ENCODE data around the gene TICRR.

The TICRR gene

DNA sequence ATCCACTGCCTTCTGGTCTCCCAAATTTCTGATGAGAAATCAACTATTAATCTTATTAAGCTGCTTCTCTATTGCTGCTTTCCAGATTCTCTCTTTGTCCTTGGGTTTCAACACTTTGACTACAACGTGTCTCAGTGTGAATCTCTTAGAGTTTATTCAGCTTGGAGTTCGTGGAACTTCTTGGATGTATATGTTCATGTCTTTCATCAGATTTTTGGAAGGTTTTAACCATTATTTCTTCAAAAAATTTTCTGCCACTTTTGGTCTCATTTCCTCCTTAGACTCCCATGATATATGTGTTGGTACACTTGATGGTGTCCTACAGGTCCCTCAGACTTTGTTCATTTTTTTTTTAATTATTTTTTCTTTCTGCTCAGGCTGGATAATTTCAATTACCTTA, 36.0 kb downstream of the TICRR start:
- CTCF ChIA-PET, result interaction anchor here (0.5 kb wide), 1 partner anchor 122 kb away, joined by 4 read pairs; no protein-coding TSS in a partner anchor
- POLR2A ChIA-PET, result interaction anchor here (0.6 to 0.7 kb wide), 2 partner anchors 252 to 435 kb away, joined by 3 read pairs; no protein-coding TSS in a partner anchor
- no peak for DNase-seq (ENCODE audit: extremely low spot score)
- no peak for TF ChIP-seq HDGF (IDR thresholded peaks at IDR 0.05; ENCODE audit: borderline replicate concordance)

GRCh38 chr15:89613031-89613430, 37.8 kb downstream of the TICRR start:
- no peak for TF ChIP-seq SUZ12 (IDR thresholded peaks at IDR 0.05)
- no peak for DNase-seq (ENCODE audit: extremely low spot score)
- ChIA-PET POLR2A (no interaction called here), CTCF (no interaction called here)

DNA sequence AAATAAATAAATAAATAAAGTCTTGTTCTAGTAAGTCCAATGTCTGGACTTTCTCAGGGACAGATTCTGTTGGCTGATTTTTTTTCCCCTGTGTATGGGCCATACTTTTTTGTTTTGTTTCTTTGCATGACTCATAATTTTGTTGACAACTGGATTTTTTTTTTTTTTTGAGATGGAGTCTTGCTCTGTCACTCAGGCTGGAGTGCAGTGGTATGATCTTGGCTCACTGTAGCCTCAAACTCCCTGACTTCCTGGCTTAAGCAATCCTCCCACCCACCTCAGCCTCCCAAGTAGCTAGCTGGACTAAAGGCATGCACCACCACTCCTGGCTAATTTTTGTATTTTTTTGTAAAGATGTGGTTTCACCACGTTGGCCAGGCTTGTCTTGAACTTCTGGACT, 38.9 kb downstream of the TICRR start:
- ChIA-PET CTCF (interaction anchor here (0.6 to 0.7 kb wide), 2 partner anchors 19 to 144 kb away, joined by 3 to 5 read pairs; no protein-coding TSS in a partner anchor), POLR2A (interaction anchor here (3.4 kb wide), 1 partner anchor 39 kb away, joined by 10 read pairs; the partner anchor contains the start of gene TICRR)
- no peak for DNase-seq (ENCODE audit: extremely low spot score)
- TF ChIP-seq TARDBP (IDR thresholded peaks at IDR 0.05), result no peak
- no peak for TF ChIP-seq SUZ12 (IDR thresholded peaks at IDR 0.05)
- TF ChIP-seq FOXM1 (IDR thresholded peaks at IDR 0.05; ENCODE audit: borderline replicate concordance), result no peak
- TF ChIP-seq SP1 (IDR thresholded peaks at IDR 0.05), result no peak
- no peak for TF ChIP-seq ARNT (IDR thresholded peaks at IDR 0.05)
- no peak for TF ChIP-seq CTBP1 (IDR thresholded peaks at IDR 0.05; ENCODE audit: borderline replicate concordance)
- no peak for TF ChIP-seq NFRKB (IDR thresholded peaks at IDR 0.05)
- TF ChIP-seq ZNF384 (IDR thresholded peaks at IDR 0.05), result no peak
- TF ChIP-seq BHLHE40 (IDR thresholded peaks at IDR 0.05; ENCODE audit: borderline replicate concordance), result no peak
- no peak for TF ChIP-seq HDGF (IDR thresholded peaks at IDR 0.05; ENCODE audit: borderline replicate concordance)
- TF ChIP-seq FOXK2 (IDR thresholded peaks at IDR 0.05), result no peak
- no peak for TF ChIP-seq ELF4 (IDR thresholded peaks at IDR 0.05)
- TF ChIP-seq FOXA1 (IDR thresholded peaks at IDR 0.05), result no peak
- no peak for TF ChIP-seq L3MBTL2 (conservative IDR thresholded peaks at IDR 0.05)
- no peak for TF ChIP-seq LEF1 (IDR thresholded peaks at IDR 0.05; ENCODE audit: borderline replicate concordance)
- TF ChIP-seq PKNOX1 (IDR thresholded peaks at IDR 0.05), result no peak; the same call in 1 of the 2 replicates

DNA sequence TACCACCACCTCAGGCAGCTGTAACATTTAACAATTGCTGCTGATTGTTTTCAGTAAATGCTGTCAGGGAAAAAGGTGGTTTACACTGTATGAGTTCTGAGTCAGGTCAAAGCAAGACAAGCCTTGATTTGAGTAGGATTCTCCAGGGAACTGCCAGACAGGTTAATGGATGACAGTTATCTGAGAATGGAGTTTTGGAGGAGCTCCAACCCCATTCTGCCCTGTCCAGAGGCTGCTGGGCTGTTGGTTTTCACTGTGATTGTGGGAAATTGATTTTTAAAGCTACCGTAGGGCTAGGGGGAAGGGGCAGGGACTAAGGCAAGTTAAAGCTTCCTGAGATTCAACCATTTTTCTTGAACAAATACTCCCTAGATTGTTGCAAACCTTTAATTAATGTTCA, 39.9 kb downstream of the TICRR start:
- CTCF ChIA-PET, result no interaction called here
- DNase-seq (ENCODE audit: extremely low spot score), result no peak
- POLR2A ChIA-PET, result interaction anchor here (3.4 kb wide), 1 partner anchor 40 kb away, joined by 10 read pairs; the partner anchor contains the start of gene TICRR
- TF ChIP-seq FOXK2 (IDR thresholded peaks at IDR 0.05) (no peak), ELF4 (IDR thresholded peaks at IDR 0.05) (no peak), SUZ12 (IDR thresholded peaks at IDR 0.05) (no peak), HDGF (IDR thresholded peaks at IDR 0.05; ENCODE audit: borderline replicate concordance) (no peak), BHLHE40 (IDR thresholded peaks at IDR 0.05; ENCODE audit: borderline replicate concordance) (no peak), CTBP1 (IDR thresholded peaks at IDR 0.05; ENCODE audit: borderline replicate concordance) (no peak), ZNF384 (IDR thresholded peaks at IDR 0.05) (no peak), LEF1 (IDR thresholded peaks at IDR 0.05; ENCODE audit: borderline replicate concordance) (no peak), FOXA1 (IDR thresholded peaks at IDR 0.05) (no peak), TARDBP (IDR thresholded peaks at IDR 0.05) (no peak), NFRKB (IDR thresholded peaks at IDR 0.05) (no peak), ARNT (IDR thresholded peaks at IDR 0.05) (no peak), FOXM1 (IDR thresholded peaks at IDR 0.05; ENCODE audit: borderline replicate concordance) (no peak), L3MBTL2 (conservative IDR thresholded peaks at IDR 0.05) (no peak), SP1 (IDR thresholded peaks at IDR 0.05) (no peak), PKNOX1 (IDR thresholded peaks at IDR 0.05) (no peak)

DNA sequence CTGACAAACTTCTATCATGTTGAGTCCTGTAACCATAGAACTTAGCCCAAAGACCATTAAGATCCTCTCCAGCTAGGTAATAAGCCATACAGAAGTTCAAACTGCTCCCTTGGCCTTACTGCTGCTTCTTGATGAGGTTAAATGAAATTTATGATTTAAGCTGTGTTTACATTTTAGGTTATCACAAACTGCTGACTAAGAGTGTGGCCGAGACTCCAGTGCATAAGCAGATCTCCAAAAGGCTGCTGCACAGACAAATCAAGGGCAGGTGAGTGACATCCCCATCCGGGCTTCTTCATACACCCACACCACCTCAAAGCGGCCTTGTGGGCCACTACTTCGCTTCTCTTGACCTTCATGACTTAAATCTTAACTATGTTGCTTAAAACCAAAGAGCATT, 41.0 kb downstream of the TICRR start:
- CTCF ChIA-PET, result no interaction called here
- TF ChIP-seq HDGF (IDR thresholded peaks at IDR 0.05; ENCODE audit: borderline replicate concordance) (no peak), CTBP1 (IDR thresholded peaks at IDR 0.05; ENCODE audit: borderline replicate concordance) (no peak), SUZ12 (IDR thresholded peaks at IDR 0.05) (no peak), TARDBP (IDR thresholded peaks at IDR 0.05) (no peak), NFRKB (IDR thresholded peaks at IDR 0.05) (no peak), ZNF384 (IDR thresholded peaks at IDR 0.05) (no peak), SP1 (IDR thresholded peaks at IDR 0.05) (no peak), FOXM1 (IDR thresholded peaks at IDR 0.05; ENCODE audit: borderline replicate concordance) (no peak)
- DNase-seq (ENCODE audit: extremely low spot score), result no peak
- POLR2A ChIA-PET, result interaction anchor here (3.4 kb wide), 1 partner anchor 41 kb away, joined by 10 read pairs; the partner anchor contains the start of gene TICRR

DNA sequence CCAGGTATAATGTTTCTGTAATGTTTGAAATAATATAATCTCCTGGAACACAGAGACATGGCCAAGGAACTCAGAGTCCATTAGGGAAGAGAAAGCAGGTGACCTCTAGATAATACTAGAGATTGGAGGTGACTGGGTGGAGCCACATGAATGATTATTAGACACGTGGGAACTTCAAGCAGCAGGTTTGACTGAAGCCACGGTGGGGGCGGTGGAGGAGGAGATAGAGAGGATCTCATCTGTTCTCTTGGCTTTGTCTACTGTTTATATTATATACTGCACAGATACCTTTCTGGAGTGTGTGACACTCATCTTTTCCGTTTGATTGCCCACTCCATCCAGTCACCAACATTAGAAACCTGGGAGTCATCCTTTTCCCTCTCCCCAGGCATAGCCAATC, 46.3 kb downstream of the TICRR start:
- TF ChIP-seq BHLHE40 (IDR thresholded peaks at IDR 0.05; ENCODE audit: borderline replicate concordance) (no peak), ZNF384 (IDR thresholded peaks at IDR 0.05) (no peak), SUZ12 (IDR thresholded peaks at IDR 0.05) (no peak), ELF4 (IDR thresholded peaks at IDR 0.05) (no peak), HDGF (IDR thresholded peaks at IDR 0.05; ENCODE audit: borderline replicate concordance) (no peak), LEF1 (IDR thresholded peaks at IDR 0.05; ENCODE audit: borderline replicate concordance) (no peak), SP1 (IDR thresholded peaks at IDR 0.05) (no peak), FOXM1 (IDR thresholded peaks at IDR 0.05; ENCODE audit: borderline replicate concordance) (no peak), FOXA1 (IDR thresholded peaks at IDR 0.05) (no peak)
- POLR2A ChIA-PET, result no interaction called here
- no peak for DNase-seq (ENCODE audit: extremely low spot score)
- CTCF ChIA-PET, result no interaction called here

DNA sequence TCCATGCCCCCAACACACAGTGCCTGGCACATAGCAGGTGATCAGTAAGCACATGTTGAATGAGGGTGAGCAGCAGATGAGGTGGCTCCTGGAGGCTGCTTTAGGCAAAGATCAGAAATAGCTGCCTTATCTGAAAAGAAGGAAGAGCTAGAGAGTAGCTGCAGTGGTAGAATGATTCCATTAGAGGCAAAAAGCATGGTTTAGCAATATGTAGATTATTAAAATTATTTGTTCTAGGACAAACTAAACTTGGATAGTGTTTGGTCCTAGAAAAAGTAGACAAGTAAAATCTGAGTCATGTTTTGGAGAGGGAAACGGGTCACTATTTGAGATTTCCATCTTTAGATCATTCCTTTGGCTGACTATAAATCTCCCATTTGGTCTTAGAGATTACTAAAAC, 47.9 kb downstream of the TICRR start:
- ChIA-PET POLR2A (interaction anchor here (0.9 kb wide), 1 partner anchor 13 kb away, joined by 3 read pairs; no protein-coding TSS in a partner anchor), CTCF (no interaction called here)
- no peak for TF ChIP-seq CTBP1 (IDR thresholded peaks at IDR 0.05; ENCODE audit: borderline replicate concordance)
- no peak for TF ChIP-seq HDGF (IDR thresholded peaks at IDR 0.05; ENCODE audit: borderline replicate concordance)
- TF ChIP-seq PKNOX1 (IDR thresholded peaks at IDR 0.05), result no peak
- no peak for TF ChIP-seq TARDBP (IDR thresholded peaks at IDR 0.05)
- DNase-seq (ENCODE audit: extremely low spot score), result no peak
